GM18519 (cell line): Measurements from ENCODE around the gene CDKN2B.

Experiments used
- ATAC-seq: cut with Tn5 transposase; IDR thresholded peaks from one replicate; pipeline ENCODE4 v1.9.1; 2021; ENCODE audit warnings: mild to moderate bottlenecking, moderate library complexity; ENCODE audit not compliant: unreplicated experiment, low FRiP score

Gene CDKN2B

GRCh38 chr9:21995666-21996398 lies 13.3 kb downstream of the CDKN2B start:
- no peak for ATAC-seq

GRCh38 chr9:21995006-21995665 lies 14.0 kb downstream of the CDKN2B start:
- peak; percentile 72 for ATAC-seq

- peak; percentile 20 for ATAC-seq
Measured at GRCh38 chr9:21994556-21995005, 14.5 kb downstream of the CDKN2B start, which contains the start of gene CDKN2B-AS1. TSS of gene CDKN2B-AS1 (plus strand) at chr9:21994791.

- peak; percentile 24 for ATAC-seq
Measured at GRCh38 chr9:21993893-21994555, 15.1 kb downstream of the CDKN2B start, which contains the start of gene CDKN2A. TSS of gene CDKN2A (minus strand) at chr9:21994392.

GRCh38 chr9:21993007-21993406 lies 16.1 kb downstream of the CDKN2B start:
- ATAC-seq: no peak

- ATAC-seq: no peak
Measured at GRCh38 chr9:21991072-21991959, 17.8 kb downstream of the CDKN2B start.

- ATAC-seq: no peak
Measured at GRCh38 chr9:21989440-21990189, 19.5 kb downstream of the CDKN2B start.

GRCh38 chr9:21988056-21988990 lies 20.8 kb downstream of the CDKN2B start:
- no peak for ATAC-seq

- no peak for ATAC-seq
Measured at GRCh38 chr9:21985964-21986667, 23.0 kb downstream of the CDKN2B start.

GRCh38 chr9:21984101-21984500 lies 25.0 kb downstream of the CDKN2B start:
- no peak for ATAC-seq

GRCh38 chr9:21983561-21983935 lies 25.6 kb downstream of the CDKN2B start:
- ATAC-seq: no peak

- ATAC-seq: no peak
Measured at GRCh38 chr9:21982861-21983560, 26.1 kb downstream of the CDKN2B start.

GRCh38 chr9:21982391-21982790 lies 26.7 kb downstream of the CDKN2B start:
- ATAC-seq: no peak

GRCh38 chr9:21976334-21976875 lies 32.7 kb downstream of the CDKN2B start:
- ATAC-seq: no peak

GRCh38 chr9:21974722-21975409 lies 34.2 kb downstream of the CDKN2B start:
- no peak for ATAC-seq

- ATAC-seq: no peak
Measured at GRCh38 chr9:21974343-21974721, 34.8 kb downstream of the CDKN2B start.

GRCh38 chr9:21972361-21972760 lies 36.7 kb downstream of the CDKN2B start:
- ATAC-seq: no peak
